ENCODE results near the gene CHD9NB.

GRCh38 chr16:53043428-53043831 is 9.3 kb downstream of the CHD9NB start:
- no peak for TF ChIP-seq YY1 (IDR thresholded peaks at IDR 0.05; ENCODE audit: insufficient read depth, insufficient read length)
- TF ChIP-seq ZNF274 (IDR thresholded peaks at IDR 0.05; ENCODE audit: low read depth, low read length) = no peak
- TF ChIP-seq SUZ12 (IDR thresholded peaks at IDR 0.05; ENCODE audit: extremely low read depth, insufficient read depth, insufficient read length) = no peak

All from NT2/D1 (cell line).